Caki2 (cell line): Measurements from ENCODE around the gene PTPRG. TPM values are rescaled to one million over a fixed set of nuclear protein-coding genes. Genes with fewer than 3 reads are reported as not detected.

ENCODE experiments used
- DNase-seq: peaks from one replicate; pipeline ENCODE4 v3.0.0-alpha.2; 2015; ENCODE audit warnings: low read depth
- in situ Hi-C: cut with HindIII; loops from 2 replicates; pipeline ENCODE4 v1.10.0; 2016; ENCODE audit warnings: low sequenced_read_pairs, low pct_unique_long_range_greater_than_20kb, mixed read lengths
- total RNA-seq: library from RNA; depleted of rRNA; stranded (reverse); fragments of >200 nt; shearing (Covaris generic); gene quantifications from 2 replicates; pipeline ENCODE4 v1.2.3, GENCODE V29; 2014; ENCODE audit warnings: low replicate concordance

PTPRG gene
- total RNA-seq, 1 experiment from 2014 or later, result 9.4 TPM

DNA sequence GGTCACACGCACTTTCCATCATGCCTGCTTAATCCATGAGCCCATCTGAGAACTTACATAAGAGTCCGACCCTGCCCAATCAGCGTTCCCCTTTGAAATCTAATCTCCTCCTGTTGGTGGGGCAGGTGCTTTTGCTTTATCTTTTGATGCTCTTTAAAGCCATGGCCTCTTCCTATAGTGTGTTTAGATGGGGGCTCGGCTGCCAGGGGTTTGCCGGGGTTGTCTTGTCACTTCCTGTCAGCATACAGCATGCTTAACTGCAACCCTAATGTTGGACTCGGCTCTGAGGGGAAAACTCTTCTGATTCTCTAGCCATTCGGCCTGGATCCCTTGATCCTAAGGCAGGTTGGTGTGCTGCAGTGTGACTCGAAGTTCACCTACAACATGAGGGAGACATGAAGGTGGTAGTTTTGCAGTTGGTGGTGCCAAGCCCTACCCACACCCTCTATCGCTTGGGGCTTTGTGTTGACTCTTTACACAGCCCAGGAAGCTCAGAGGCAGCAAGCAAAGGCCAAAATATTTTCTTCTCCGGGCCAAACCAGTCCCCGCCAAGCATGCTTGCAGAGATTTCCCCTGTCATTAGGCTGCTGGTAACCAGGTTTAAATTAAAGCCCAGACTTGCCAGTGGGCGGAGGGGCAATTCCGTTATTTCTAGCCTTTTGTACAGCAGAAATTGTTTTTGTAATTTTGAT, 593.2 kb downstream of the PTPRG start:
- in situ Hi-C loops, result no loop called here
- DNase-seq, result no peak

DNA sequence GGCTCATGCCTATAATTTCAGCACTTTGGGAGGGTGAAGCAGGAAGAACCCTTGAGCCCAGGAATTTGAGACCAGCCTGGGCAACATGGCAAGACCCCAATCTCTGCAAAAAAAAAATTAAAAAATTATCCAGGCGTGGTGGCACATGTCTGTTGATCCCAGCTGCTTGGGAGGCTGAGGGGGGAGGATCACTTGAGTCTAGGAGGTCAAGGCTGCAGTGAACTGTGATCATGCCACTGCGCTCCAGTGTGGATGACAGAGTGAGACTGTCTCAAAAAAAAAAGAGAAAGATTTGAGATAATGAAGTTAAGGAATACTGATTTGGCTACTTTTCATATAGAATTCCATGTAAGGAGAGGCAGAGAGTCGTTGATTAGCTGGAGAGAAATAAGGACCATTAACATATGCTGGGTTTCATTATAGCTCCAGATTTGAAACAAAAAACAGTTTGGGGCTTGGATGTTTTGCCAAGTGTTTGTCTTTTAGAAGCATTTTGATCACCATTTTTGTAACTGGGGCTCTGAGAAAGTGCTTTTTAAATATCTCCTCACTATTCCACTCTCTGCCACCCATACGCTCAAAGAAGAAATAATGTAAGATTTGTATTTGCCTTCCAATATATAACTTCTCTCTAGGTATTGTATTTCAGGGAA, 597.8 kb downstream of the PTPRG start:
- in situ Hi-C loops, result no loop called here
- no peak for DNase-seq

DNA sequence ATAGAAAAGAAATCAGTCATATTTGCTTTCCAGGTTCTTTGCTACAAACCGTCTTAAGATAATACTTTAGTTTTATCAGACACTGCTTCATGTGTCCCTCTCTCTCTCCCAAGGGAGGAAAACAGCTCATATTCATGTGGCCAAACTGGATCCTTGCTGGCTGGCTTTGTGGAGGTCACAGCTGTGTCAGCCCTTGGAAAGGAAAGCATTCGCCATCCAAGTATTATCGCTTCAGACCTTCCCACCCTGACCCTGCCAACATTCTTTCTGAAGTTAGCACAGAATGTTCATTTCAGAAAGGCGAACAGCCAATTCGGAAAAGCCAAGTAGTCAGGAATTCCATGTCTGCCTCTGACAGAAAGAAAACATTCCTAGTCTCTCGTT, 598.3 kb downstream of the PTPRG start:
- in situ Hi-C loops, result no loop called here

DNA sequence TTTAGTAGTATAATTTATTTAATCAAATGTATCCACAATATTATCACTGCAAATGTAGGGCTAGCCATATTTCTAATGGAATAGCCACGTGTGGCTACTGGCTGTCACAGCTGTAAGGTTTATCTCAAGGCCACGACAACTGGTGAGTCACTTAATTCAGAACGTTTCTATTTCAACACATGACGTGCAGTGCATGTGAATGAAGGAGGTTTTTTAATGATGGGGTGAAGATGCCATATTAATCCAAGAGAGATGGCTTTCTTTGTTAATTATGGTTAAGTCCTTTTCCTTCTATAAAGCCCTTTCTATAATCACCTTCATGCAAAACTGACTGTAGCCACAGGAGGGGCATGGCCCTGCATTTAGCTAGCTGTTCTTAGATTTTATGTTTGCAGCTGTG, 600.0 kb downstream of the PTPRG start:
- DNase-seq, result no peak
- in situ Hi-C loops, result no loop called here

More for the DNA sequence above, 598.3 kb downstream of the PTPRG start:
- no peak for DNase-seq

DNA sequence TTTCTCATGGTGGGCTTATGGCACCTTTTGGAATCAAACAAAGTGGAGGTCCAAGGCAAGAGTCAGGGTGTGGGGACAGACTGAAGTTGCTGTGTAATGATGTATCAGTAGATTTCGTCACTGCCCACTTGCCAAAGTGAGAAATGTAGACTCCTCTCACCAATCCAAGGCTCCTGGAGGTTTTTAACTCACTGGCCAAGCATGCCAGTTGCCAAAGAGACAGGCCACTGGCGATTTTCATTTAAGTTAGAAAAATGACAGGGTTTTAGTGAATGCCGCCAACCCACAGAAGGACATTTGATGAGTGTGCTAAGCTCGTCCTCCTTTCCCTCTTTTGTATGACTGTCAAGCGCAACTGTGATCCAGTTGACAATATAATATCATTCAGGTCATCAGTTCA, 602.8 kb downstream of the PTPRG start:
- in situ Hi-C loops, result no loop called here
- no peak for DNase-seq

DNA sequence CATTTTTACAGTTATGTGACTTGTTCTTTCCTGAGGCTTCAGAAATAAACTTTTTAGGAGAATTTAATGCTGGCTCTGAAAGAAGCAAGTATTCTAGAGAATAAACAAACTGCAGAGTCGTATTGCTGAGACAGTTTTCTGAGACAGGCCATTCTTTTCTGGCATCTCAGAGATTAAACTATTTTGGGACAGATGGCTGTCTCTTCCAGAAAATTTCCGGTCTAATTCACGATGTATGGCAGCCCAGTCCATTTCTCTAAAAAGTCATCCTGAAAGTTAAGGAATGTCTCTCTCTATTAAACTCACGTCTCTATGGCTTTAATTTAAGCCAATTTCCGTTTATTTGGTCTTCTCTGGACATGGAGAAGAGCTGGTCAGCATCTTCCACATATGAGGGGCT, 603.4 kb downstream of the PTPRG start:
- in situ Hi-C loops, result no loop called here
- no peak for DNase-seq

DNA sequence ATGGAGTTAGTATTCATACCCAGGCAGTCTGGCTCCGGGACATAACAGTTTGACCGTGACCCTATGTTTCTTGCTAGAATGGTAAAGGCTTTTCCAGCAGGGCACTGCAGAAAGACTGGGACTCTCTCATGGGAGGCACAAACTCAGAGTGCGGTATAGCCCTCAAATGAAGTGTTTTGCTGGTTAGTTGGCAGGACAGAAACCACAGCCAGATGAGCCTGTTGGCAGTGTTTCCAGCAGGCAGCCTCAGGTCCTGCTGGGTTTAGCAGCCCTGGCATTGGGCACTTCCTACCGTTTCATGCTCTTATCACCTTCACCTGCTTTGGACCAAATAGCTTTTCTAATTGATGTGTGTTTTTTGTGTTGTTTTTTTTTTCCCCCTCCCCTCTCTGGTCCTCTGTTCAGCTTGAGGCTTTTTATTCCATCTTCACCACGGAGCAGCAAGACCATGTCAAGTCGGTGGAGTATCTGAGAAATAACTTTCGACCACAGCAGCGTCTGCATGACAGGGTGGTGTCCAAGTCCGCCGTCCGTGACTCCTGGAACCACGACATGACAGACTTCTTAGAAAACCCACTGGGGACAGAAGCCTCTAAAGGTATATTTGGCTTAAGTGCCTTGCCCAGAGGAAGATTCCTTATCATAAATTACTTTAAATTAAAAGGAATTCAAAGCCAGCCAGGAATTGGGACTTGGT, 606.3 kb downstream of the PTPRG start:
- in situ Hi-C loops, result no loop called here
- DNase-seq, result no peak

DNA sequence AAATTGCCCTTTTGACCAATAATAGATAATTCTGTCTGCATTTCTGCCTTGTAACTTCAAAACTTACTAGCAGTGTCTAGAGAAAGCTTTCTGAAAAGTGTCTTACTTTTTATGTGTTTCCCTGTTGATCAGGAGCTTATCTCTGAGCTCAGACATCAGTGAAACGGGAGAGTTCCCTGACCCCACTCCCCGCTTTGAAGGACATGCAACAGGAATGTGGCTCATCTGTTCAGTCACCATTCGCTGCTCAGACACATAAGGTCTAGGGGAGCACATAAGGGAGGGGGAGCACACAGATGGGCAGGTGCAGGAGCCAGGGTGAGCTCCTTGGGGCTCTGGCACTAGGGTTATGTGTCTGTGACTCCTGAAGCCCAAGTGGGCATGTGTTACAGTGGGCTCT, 607.0 kb downstream of the PTPRG start:
- DNase-seq, result no peak
- in situ Hi-C loops, result no loop called here

DNA sequence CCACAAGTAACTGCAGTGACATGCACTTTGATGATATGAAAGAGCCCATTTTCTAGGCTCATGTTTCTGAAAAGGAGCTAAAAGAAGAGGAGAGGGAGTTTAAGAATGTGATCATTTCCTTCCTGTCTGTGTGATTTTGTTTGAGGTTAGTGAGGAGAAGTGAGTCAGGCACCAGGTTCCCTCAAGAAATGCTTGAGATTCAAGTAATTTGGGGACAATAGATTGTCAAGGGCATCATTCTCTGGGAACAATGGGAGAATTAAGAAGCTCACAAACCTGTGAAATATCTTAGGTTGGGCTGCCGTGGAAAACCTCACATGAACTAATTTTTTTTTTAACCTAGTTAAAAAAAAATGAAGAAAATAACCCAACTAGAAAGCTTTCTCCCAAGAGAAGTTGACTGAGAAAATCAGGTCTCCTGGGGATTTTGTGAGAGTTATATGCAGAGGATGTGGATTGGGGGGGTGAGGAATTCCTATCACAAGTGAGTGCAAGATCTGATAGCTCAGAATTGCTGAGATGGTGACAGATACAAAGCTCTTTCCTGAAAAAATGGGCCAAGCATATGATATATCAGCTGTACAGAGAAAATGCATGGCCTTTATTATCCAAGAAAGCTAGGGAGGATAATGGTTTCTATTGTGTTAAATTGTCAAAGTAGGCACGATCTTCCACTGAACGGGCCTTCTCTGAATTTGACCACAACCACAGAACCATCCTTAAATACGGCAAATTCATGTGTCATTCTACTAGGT, 608.7 kb downstream of the PTPRG start:
- no peak for DNase-seq
- in situ Hi-C loops, result no loop called here

DNA sequence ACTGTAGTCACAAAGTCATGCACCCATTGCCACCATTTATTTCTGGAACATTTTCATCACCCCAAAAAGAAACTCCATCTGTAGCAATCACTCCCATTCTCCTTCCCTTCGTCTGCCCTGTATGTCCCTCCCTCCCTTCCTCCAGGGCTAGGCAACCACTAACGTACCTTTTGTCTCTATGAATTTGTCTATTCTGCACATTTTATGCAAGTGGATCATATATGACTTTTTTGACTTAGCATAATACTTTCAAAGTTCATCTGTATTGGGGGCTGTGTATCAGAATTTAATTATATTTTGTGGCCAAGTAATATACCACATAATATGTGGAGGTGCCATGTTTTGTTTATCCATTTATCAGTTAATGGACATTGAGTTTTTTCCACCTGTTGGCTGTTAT, 610.4 kb downstream of the PTPRG start:
- no peak for DNase-seq
- in situ Hi-C loops, result no loop called here

DNA sequence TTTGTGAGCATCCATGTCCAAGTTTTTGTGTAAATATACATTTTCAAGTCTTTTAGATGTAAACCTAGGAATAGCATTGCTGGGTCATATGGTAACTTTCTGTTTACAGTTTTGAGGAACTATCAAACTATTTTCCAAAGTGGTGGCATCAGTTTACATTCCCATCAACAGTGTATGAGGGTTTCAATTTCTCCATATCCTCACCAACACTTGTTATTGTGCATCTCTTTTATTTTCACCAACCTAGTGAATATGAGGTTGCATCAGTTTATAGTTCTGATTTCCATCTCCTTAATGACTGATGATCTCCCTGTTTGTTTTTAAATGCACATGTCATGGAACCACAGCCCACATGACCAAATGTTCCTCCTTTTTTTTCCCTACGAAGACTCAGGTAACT, 610.8 kb downstream of the PTPRG start:
- no peak for DNase-seq
- in situ Hi-C loops, result no loop called here

DNA sequence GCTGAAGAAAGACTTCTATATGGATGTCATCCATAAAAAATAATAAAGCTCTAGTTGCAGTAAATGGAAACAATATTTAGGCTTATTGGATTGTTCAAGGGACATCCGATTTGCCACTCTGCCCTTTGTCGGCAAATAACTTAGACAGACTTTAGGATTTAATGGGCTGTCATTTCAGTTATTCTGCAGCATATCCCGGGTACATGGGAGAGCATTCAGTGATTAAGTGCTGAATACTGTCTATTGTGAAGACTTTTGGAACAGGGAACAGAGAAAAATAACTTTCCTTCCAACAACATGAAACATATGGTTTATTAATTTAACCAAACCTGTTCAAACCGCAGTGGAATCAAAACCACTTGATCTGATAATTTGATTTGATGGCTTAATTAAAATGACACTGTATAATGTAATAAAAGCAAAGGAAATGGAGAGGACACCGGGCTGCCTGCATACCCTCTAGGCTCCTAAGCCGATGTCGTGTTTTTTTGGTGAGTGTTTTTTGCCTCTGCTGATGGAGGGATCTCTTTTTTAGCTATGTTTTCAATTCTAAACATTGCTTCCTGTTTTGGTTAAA, 612.7 kb downstream of the PTPRG start:
- DNase-seq, result no peak
- in situ Hi-C loops, result no loop called here

DNA sequence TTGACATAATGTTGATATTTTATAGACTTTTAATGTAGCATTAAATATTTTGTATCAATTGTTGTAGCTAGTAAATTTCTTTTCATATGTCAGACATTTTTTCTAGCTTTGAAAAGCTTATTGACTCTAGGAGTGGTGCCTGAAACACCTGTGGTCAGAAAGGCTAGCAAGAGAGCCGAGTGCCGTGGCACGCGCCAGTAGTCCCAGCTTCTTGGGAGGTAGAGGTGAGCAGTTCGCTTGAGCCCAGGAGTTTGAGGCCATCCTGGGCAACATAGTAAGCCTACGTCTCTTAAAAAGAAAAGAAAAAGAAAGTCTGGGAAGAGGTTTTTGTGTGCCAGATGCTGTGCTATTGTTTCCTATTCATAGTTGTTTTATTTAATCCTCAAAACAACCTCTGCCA, 613.8 kb downstream of the PTPRG start:
- DNase-seq, result no peak
- in situ Hi-C loops, result no loop called here

DNA sequence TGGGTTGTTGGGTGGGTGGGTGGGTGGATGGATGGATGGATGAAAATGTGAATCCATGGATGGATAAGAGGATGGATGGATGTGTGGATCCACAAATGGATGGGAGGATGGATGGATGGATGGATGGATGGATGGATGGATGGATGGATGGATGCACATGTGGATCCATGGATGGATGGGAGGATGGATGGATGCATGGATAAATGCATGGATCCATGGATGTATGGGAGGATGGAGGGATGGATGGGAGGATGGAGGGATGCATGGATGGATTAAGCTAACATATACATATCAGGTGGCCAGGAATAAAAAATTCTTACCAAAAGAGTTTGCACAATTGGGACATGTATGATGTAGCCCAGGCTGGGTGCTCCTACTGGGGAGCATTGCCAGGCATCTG, 616.7 kb downstream of the PTPRG start:
- in situ Hi-C loops, result no loop called here
- DNase-seq, result no peak

DNA sequence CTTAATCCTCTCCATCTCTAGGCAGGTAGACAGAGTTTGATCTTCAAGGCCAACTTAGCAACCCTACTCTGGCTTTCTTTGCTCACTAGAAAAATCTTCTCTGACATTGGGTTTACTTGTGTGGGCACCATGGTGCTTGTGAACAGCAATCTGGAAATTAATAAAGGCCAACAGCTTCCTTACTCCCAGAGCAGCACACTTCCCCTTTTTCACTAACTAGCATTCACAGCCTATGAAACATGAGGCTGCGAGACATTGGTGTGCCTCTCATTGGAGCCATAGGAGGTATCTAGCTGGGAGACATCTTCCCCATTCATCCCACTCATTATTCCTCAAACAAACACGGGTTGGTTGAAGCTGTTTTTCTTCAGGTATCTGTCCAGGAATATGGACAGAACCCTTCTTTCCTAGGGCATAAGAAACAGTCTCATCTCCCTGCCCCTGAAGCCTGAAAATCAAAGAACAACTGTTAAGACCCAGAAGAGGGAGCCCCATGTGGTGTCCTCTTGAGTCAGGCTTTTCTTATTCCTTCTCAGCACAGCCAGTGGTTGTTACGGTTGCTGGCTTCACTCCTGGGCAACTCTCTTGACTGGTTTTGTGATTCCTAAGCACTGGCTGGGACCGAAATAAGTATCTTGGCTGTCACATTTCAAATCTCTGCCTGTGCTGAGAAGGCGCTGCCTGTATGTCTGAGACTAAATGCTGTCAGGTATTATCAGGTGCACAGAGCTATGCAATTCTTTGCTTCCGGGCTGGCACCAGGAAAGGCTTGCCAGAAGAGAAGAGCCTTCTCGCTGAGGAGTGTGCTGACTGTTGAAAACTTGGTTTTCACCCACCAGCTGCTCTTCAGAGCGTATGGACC, 617.6 kb downstream of the PTPRG start:
- DNase-seq, result no peak

DNA sequence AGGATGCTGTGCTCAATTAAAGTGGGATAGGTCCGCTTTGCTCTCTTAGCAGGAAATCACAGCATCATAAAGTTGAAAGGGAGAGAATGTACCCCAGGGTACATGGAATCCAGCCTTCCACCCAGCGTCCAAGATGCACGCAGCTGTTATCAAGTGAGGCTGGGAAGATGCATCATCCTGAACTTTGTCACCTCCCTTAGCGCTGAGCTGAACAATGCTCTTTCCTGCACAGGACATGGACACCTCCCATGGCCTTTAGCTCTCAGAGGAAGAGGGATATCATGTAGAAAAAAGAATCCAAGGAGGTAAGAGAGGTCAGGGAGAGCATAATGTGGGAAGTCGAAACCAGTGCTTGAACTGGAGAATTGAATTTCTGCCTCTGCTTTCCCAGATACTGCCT, 619.1 kb downstream of the PTPRG start:
- DNase-seq, result no peak
- in situ Hi-C loops, result no loop called here

More for the DNA sequence above, 617.6 kb downstream of the PTPRG start:
- in situ Hi-C loops, result no loop called here

DNA sequence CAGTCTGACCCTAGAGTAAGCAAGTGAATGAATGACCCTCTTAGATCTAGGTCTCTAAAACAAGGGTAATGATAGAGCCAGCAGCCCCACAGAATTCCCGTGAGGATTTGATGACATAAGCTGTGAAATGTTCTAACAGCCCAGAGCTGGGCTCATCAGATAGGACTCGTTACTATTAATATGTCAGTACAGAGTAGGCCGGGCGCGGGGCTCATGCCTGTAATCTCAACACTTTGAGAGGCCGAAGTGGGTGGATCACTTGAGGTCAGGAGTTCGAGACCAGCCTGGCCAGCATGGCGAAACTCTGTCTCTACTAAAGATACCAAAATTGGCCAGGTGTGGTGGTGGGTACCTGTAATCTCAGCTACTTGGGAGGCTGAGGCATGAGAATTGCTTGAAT, 621.7 kb downstream of the PTPRG start:
- in situ Hi-C loops, result no loop called here
- DNase-seq, result no peak

DNA sequence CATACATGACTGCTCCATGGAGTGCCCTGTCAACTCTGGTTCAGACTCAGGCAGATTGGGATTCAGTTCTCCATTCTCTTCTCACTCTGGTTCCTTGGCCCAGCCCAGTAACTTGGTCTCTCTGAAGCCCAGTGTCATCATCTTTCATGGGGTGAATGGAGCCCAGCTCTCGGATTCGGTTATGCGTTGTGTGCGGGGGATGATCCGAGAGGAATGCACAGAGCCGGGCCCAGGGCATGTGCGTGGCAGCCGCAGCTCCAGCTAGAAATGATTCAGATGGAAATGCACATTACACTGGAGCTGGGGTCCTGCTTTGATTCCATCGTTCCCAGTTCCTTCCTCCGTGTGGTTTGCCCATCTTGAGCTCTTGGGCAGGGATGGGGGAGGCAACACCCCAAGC, 622.6 kb downstream of the PTPRG start:
- in situ Hi-C loops, result no loop called here
- no peak for DNase-seq
